Endothelial cell of umbilical vein (primary cell): ENCODE data around the gene PIM2. TPM values are rescaled to one million over a fixed set of nuclear protein-coding genes. Genes with fewer than 3 reads are reported as not detected.

ENCODE experiments used
- BruUV-seq: library from RNA; stranded (reverse); fragments of 400-500 nt; replicated peaks from 2 replicates; lab custom pipeline; 2021; lab: Mats Ljungman, UMichigan
- CTCF ChIA-PET: fragments of 300-600, 350-600 bp; sonication (Branson Sonifier 250); formaldehyde crosslinking; loops from one replicate; lab custom pipeline; 2021; ENCODE audit warnings: antibody characterized with exemption, inconsistent platforms; lab: Charles Lee
- POLR2A ChIA-PET: fragments of 300-600, 350-600 bp; sonication (Branson Sonifier 250); formaldehyde crosslinking; loops from one replicate; lab custom pipeline; 2021; ENCODE audit warnings: antibody characterized with exemption, inconsistent platforms; lab: Charles Lee
- DNase-seq: peaks from one replicate; pipeline ENCODE4 v3.0.0-alpha.2; 2011; ENCODE audit warnings: low read depth, low spot score
- FAIRE-seq: peaks from 2 replicates; lab custom pipeline; 2011; peaks lifted over from hg19 to GRCh38; lab: Jason Lieb, UNC
- H2AFZ ChIP-seq: 2 replicates; pipeline ENCODE4 v1.6.0; 2012; ENCODE audit warnings: low read depth, low read length, control low read depth, inconsistent platforms
- H3K27ac ChIP-seq: 2 replicates; pipeline ENCODE4 v1.5.1; 2011; ENCODE audit warnings: low read depth, mild to moderate bottlenecking, control low read depth, low read length, moderate library complexity; ENCODE audit not compliant: insufficient read depth
- H3K27me3 ChIP-seq, 2 experiments: 2 replicates each; pipeline versions ENCODE4 v1.6.0 to v1.6.1; 2011; ENCODE audit warnings: low read length in 2 of 2, mixed read lengths in 1 of 2; ENCODE audit not compliant: control insufficient read depth in 2 of 2, insufficient read depth in 2 of 2
- H3K36me3 ChIP-seq, 2 experiments: 2 replicates in 1 of 2; 3 replicates in 1 of 2; pipeline ENCODE4 v1.5.1; 2011; ENCODE audit warnings: low read length in 2 of 2, mild to moderate bottlenecking in 1 of 2, moderate library complexity in 1 of 2; ENCODE audit not compliant: control insufficient read depth in 2 of 2, insufficient read depth in 2 of 2; ENCODE audit errors: extremely low read depth in 1 of 2
- H3K4me1 ChIP-seq: 3 replicates; pipeline ENCODE4 v1.5.1; 2011; ENCODE audit warnings: mild to moderate bottlenecking, low read length; ENCODE audit not compliant: control insufficient read depth, insufficient read depth; ENCODE audit errors: extremely low read depth
- H3K4me2 ChIP-seq: 2 replicates; pipeline ENCODE4 v1.6.1; 2011; ENCODE audit warnings: low read length, control low read depth, mixed read lengths; ENCODE audit not compliant: insufficient read depth
- H3K4me3 ChIP-seq, 3 experiments: fragments of 200-600 bp in 1 of 3; sonication (generic), shearing (Covaris generic) in 1 of 3; replicated peaks in 1 of 3; 2 replicates each; pipeline ENCODE4 v1.5.1; 2011 to 2016; ENCODE audit warnings: control low read depth in 3 of 3, low read length in 3 of 3, mild to moderate bottlenecking in 2 of 3, inconsistent platforms in 1 of 3, low read depth in 1 of 3, moderate library complexity in 1 of 3; ENCODE audit not compliant: insufficient read depth in 1 of 3
- H3K79me2 ChIP-seq: 2 replicates; pipeline ENCODE4 v1.6.0; 2012; ENCODE audit warnings: low read length, inconsistent platforms; ENCODE audit not compliant: control insufficient read depth, insufficient read depth
- H3K9ac ChIP-seq: replicated peaks from 2 replicates; pipeline ENCODE3; 2011; ENCODE audit warnings: low read length, control low read depth; ENCODE audit not compliant: insufficient read depth; ENCODE audit errors: extremely low read depth
- H3K9me1 ChIP-seq: replicated peaks from 3 replicates; pipeline ENCODE4 v1.6.0; 2011; ENCODE audit warnings: mild to moderate bottlenecking, low read length; ENCODE audit not compliant: control insufficient read depth, insufficient read depth; ENCODE audit errors: extremely low read depth
- H3K9me3 ChIP-seq: replicated peaks from 2 replicates; pipeline ENCODE4 v1.5.1; 2012; ENCODE audit warnings: low read length, inconsistent platforms; ENCODE audit not compliant: control insufficient read depth, insufficient read depth
- H4K20me1 ChIP-seq: replicated peaks from 2 replicates; pipeline ENCODE3; 2011; ENCODE audit warnings: mild to moderate bottlenecking, low read length; ENCODE audit not compliant: control insufficient read depth, insufficient read depth; ENCODE audit errors: extremely low read depth
- POLR2A ChIP-seq: IDR thresholded peaks from 2 replicates; pipeline ENCODE4 v1.6.1; 2012; ENCODE audit warnings: low read depth, mild to moderate bottlenecking, control low read depth, low read length
- POLR2AphosphoS5 ChIP-seq: IDR thresholded peaks from 2 replicates; pipeline ENCODE4 v1.6.1; 2012; ENCODE audit warnings: low read depth, mild to moderate bottlenecking, control low read depth, low read length, moderate library complexity; ENCODE audit not compliant: insufficient read depth
- dilution Hi-C: fragments of 300-500 bp; cut with MboI; formaldehyde crosslinking; loops from one replicate; pipeline ENCODE4 v1.15.0; 2019; ENCODE audit warnings: low sequenced_read_pairs; ENCODE audit not compliant: extremely low pct_ligation_motif_present
- intact Hi-C: fragments of 100-400 bp; cut with micrococcal nuclease; formaldehyde crosslinking; loops from one replicate; pipeline ENCODE4 v1.10.0; 2022
- polyA plus RNA-seq, 4 experiments: library from polyadenylated mRNA; depleted of rRNA in 3 of 4; stranded (reverse) in 3 of 4; unstranded in 1 of 4; fragments of >200 nt; gene quantifications; 2 replicates each; pipeline versions ENCODE4 v1.2.1 to v1.2.3, GENCODE V29; 2011 to 2012; ENCODE audit warnings: missing spikeins in 1 of 4
- total RNA-seq: library from RNA; stranded (reverse); gene quantifications from 2 replicates; pipeline ENCODE4 v1.2.3, GENCODE V29; 2021
- TF ChIP-seq, protein P1 (sequence below): IDR thresholded peaks from 2 replicates; pipeline ENCODE4 v1.6.1; 2011; ENCODE audit not compliant: insufficient read depth, insufficient read length

PIM2 gene
- total and polyA plus RNA-seq, 2 donors (not counting 3 experiments of a cell fraction or from before 2014, with no cell fraction given), result 7.4 to 7.5 TPM

DNA sequence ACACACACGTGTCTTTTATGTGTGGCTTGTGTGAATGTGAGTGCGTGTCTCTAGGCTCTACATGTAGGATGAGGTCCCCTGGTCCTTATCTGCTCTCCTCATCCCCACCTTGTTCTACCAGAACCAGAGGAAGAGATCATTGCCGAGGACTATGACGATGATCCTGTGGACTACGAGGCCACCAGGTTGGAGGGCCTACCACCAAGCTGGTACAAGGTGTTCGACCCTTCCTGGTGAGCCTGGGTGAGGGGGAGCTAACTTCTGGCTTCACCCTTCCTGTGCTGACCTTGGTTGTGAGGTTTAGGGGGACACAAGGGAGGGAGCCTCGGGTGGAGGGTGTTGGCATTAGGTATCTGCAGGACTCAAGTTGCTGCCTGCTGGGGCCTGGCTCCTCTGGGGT lies 17.8 kb downstream of the PIM2 start:
- no peaks in the 10 kb centered on the region for H4K20me1 ChIP-seq
- BruUV-seq, result no TSS peak
- no peaks in the 10 kb centered on the region for H3K9me1 ChIP-seq
- no peaks in the 10 kb centered on the region for H3K9me3 ChIP-seq
- FAIRE-seq (no peak), DNase-seq (no peak)
- no peak overlapping the region for H2AFZ ChIP-seq
- TF ChIP-seq POLR2A, result no peak
- TF ChIP-seq, protein P1, sequence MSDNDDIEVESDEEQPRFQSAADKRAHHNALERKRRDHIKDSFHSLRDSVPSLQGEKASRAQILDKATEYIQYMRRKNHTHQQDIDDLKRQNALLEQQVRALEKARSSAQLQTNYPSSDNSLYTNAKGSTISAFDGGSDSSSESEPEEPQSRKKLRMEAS, result no peak
- dilution Hi-C loops (no loop called here), intact Hi-C loops (no loop called here)
- peaks cover 6% of the 10 kb centered on the region for H3K4me1 ChIP-seq
- CTCF ChIA-PET, result interaction anchor here (1.5 kb wide), 1 partner anchor 10 kb away, joined by 3 read pairs; no protein-coding TSS in a partner anchor
- no peak overlapping the region for H3K4me2 ChIP-seq
- H3K4me3 ChIP-seq, result no peak overlapping the region
- H3K9ac ChIP-seq, result no peak overlapping the region
- no peaks in the 10 kb centered on the region for H3K27me3 ChIP-seq
- POLR2A ChIA-PET, result no interaction called here
- peaks cover 15% of the 10 kb centered on the region for H3K79me2 ChIP-seq
- H3K27ac ChIP-seq, result no peak overlapping the region
- H3K36me3 ChIP-seq, result peaks cover 0 to 10% of the 10 kb centered on the region in 2 experiments

DNA sequence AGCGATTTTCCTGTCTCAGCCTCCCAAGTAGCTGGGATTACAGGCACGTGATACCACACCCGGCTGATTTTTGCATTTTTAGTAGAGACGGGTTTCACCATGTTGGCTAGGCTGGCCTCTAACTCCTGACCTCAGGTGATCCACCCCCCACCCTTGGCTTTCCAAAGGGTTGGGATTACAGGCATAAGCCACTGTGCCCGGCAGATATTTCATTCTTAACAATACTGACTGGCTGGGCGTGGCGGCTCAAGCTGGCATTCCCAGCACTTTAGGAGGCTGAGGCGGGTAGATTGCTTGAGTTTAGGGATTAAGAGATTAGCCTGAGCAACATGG lies 19.8 kb downstream of the PIM2 start:
- intact Hi-C loops (loop anchor here (10.0 kb wide), 1 partner anchor 366 kb away; the partner anchor contains the start of genes FOXP3 and PPP1R3F), dilution Hi-C loops (no loop called here)
- Histone ChIP-seq H3K27me3 (no peaks in the 10 kb centered on the region), H3K4me3 (no peak overlapping the region), H3K4me1 (peaks cover 6% of the 10 kb centered on the region), H2AFZ (no peak overlapping the region), H3K9me1 (no peaks in the 10 kb centered on the region), H3K9ac (no peak overlapping the region), H3K79me2 (peaks cover 19% of the 10 kb centered on the region), H3K4me2 (no peak overlapping the region), H3K27ac (no peak overlapping the region), H3K9me3 (no peaks in the 10 kb centered on the region), H4K20me1 (no peaks in the 10 kb centered on the region), H3K36me3 (peaks cover 0 to 6% of the 10 kb centered on the region in 2 experiments)
- no peak for TF ChIP-seq POLR2AphosphoS5
- DNase-seq (no peak), FAIRE-seq (no peak)
- CTCF ChIA-PET, result no interaction called here
- POLR2A ChIA-PET, result no interaction called here
- no TSS peak for BruUV-seq
